ENCODE data around the gene TBX15.

The TBX15 gene

GRCh38 chr1:118928739-118929554 is 59.2 kb downstream of the TBX15 start:
- Histone ChIP-seq H3K27ac (ENCODE audit: low read length) (no peak overlapping the region), H3K79me2 (ENCODE audit: insufficient read depth, low read length) (no peaks in the 10 kb centered on the region)
- 0 out of 3 replicates have a peak, but pooled peaks have one; percentile 58 for ATAC-seq (ENCODE audit: insufficient read depth, low read depth)

DNA sequence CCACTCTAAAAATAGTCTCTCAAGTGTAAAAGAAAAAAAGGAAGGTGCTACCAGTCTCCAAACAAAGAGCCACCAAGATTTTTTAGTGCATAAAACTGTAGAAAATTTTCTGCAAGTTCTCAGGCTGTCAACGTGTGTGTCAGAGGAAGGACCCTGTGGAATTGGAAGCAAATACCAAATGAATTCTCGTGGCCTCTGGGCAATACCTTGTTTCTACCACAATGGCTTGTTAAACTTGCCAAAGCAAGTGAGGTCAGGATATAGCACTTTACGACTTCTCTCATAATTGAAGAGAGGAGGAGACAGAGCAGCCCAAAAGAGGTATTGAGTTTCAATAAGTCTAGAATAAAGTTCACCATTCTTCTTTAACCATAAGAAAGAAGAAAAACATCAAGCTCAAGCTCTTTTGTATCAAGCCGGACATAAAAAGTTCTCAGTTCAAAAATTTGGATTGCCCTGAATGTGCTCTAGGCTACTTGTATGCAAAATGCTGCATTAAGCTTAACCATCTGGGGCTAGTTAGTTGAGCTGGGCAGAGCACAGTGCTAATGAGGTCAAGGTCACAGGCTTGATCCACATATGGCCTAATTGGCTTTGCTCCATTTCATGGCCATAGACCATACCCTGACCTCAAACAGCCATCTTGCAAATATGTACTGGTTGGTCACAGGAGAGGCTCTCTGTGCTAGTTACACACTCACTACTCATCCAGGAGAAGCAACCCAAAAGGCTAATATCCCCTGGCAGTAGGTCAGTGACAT is 60.5 kb downstream of the TBX15 start:
- Histone ChIP-seq H3K4me2 (ENCODE audit: insufficient read depth, low read length) (no peak overlapping the region), H4K20me1 (ENCODE audit: insufficient read depth, low read length) (no peaks in the 10 kb centered on the region), H3K27me3 (ENCODE audit: insufficient read depth, low read length, poor library complexity) (no peaks in the 10 kb centered on the region), H3K9me3 (ENCODE audit: insufficient read depth, low read length, severe bottlenecking) (no peaks in the 10 kb centered on the region), H3K4me1 (ENCODE audit: insufficient read depth, low read length) (no peaks in the 10 kb centered on the region), H3K4me3 (ENCODE audit: low read depth in 1 of 2, low read length in 2 of 2) (no peak overlapping the region), H3K79me2 (ENCODE audit: insufficient read depth, low read length) (no peaks in the 10 kb centered on the region), H2AFZ (ENCODE audit: low read depth, low read length) (no peak overlapping the region), H3K9ac (ENCODE audit: low read depth, low read length) (no peak overlapping the region), H3K36me3 (ENCODE audit: insufficient read depth, low read length) (no peaks in the 10 kb centered on the region), H3K27ac (ENCODE audit: low read length) (no peak overlapping the region)
- ATAC-seq (ENCODE audit: insufficient read depth, low read depth): no peak
- TF ChIP-seq, protein P1, sequence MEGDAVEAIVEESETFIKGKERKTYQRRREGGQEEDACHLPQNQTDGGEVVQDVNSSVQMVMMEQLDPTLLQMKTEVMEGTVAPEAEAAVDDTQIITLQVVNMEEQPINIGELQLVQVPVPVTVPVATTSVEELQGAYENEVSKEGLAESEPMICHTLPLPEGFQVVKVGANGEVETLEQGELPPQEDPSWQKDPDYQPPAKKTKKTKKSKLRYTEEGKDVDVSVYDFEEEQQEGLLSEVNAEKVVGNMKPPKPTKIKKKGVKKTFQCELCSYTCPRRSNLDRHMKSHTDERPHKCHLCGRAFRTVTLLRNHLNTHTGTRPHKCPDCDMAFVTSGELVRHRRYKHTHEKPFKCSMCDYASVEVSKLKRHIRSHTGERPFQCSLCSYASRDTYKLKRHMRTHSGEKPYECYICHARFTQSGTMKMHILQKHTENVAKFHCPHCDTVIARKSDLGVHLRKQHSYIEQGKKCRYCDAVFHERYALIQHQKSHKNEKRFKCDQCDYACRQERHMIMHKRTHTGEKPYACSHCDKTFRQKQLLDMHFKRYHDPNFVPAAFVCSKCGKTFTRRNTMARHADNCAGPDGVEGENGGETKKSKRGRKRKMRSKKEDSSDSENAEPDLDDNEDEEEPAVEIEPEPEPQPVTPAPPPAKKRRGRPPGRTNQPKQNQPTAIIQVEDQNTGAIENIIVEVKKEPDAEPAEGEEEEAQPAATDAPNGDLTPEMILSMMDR (IDR thresholded peaks at IDR 0.05; ENCODE audit: borderline replicate concordance, extremely low read depth, low read length, poor library complexity, severe bottlenecking): no peak
- no peak for TF ChIP-seq EZH2 (IDR thresholded peaks at IDR 0.05; ENCODE audit: borderline replicate concordance, low read depth, low read length, severe bottlenecking)
- no peak for DNase-seq

More at GRCh38 chr1:118928739-118929554, 59.2 kb downstream of the TBX15 start:
- Histone ChIP-seq H4K20me1 (ENCODE audit: insufficient read depth, low read length) (no peaks in the 10 kb centered on the region), H3K4me3 (ENCODE audit: low read depth in 1 of 2, low read length in 2 of 2) (no peak overlapping the region), H3K9me3 (ENCODE audit: insufficient read depth, low read length, severe bottlenecking) (no peaks in the 10 kb centered on the region), H3K4me2 (ENCODE audit: insufficient read depth, low read length) (no peak overlapping the region), H3K9ac (ENCODE audit: low read depth, low read length) (no peak overlapping the region), H2AFZ (ENCODE audit: low read depth, low read length) (no peak overlapping the region), H3K36me3 (ENCODE audit: insufficient read depth, low read length) (no peaks in the 10 kb centered on the region), H3K27me3 (ENCODE audit: insufficient read depth, low read length, poor library complexity) (no peaks in the 10 kb centered on the region), H3K4me1 (ENCODE audit: insufficient read depth, low read length) (no peaks in the 10 kb centered on the region)
- peak; percentile 53 for DNase-seq
- TF ChIP-seq, protein P1 (IDR thresholded peaks at IDR 0.05; ENCODE audit: borderline replicate concordance, extremely low read depth, low read length, poor library complexity, severe bottlenecking): no peak
- TF ChIP-seq EZH2 (IDR thresholded peaks at IDR 0.05; ENCODE audit: borderline replicate concordance, low read depth, low read length, severe bottlenecking): no peak

DNA sequence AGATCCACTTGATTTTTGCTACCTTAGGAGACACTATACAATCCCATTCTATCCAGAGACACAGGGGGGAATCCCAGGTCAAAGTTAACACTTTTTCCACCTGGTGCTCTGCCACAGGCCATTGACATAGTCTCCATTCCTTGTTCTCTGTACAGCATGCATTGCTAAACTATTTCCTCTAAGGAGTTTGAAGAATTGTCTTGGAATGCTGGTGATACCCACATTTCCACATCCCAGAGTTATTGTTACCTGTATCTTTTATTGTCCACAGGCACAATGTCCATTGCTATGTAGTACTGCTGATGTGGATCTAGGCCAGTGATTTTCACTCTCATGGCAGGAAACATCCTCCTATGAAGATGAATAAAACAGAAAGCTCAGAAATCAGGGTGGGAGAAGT is 61.9 kb downstream of the TBX15 start:
- ATAC-seq (ENCODE audit: insufficient read depth, low read depth): no peak
- Histone ChIP-seq H4K20me1 (ENCODE audit: insufficient read depth, low read length) (no peaks in the 10 kb centered on the region), H3K4me2 (ENCODE audit: insufficient read depth, low read length) (no peak overlapping the region), H3K79me2 (ENCODE audit: insufficient read depth, low read length) (no peaks in the 10 kb centered on the region), H2AFZ (ENCODE audit: low read depth, low read length) (no peak overlapping the region), H3K9me3 (ENCODE audit: insufficient read depth, low read length, severe bottlenecking) (no peaks in the 10 kb centered on the region), H3K36me3 (ENCODE audit: insufficient read depth, low read length) (no peaks in the 10 kb centered on the region), H3K4me1 (ENCODE audit: insufficient read depth, low read length) (no peaks in the 10 kb centered on the region), H3K27ac (ENCODE audit: low read length) (no peak overlapping the region), H3K9ac (ENCODE audit: low read depth, low read length) (no peak overlapping the region), H3K4me3 (ENCODE audit: low read depth in 1 of 2, low read length in 2 of 2) (no peak overlapping the region), H3K27me3 (ENCODE audit: insufficient read depth, low read length, poor library complexity) (no peaks in the 10 kb centered on the region)
- TF ChIP-seq EZH2 (IDR thresholded peaks at IDR 0.05; ENCODE audit: borderline replicate concordance, low read depth, low read length, severe bottlenecking): no peak
- TF ChIP-seq, protein P1 (IDR thresholded peaks at IDR 0.05; ENCODE audit: borderline replicate concordance, extremely low read depth, low read length, poor library complexity, severe bottlenecking): no peak
- no peak for DNase-seq

Data from DND-41 (cell line).